Cardiac fibroblast (primary cell): ENCODE measurements around the gene TRIM65.
A peak's percentile ranks its signal among the peaks of the same experiment; 100 is the strongest.
"Not testable (repeated sequence)": the region's sequence is repeated elsewhere in the genome, so short reads cannot be mapped to it uniquely, and the experiment has no call there.

Source experiments
- DNase-seq, 2 donors: peaks; one replicate each; pipeline versions ENCODE4 v3.0.0 to v3.0.0-alpha.2; 2010; ENCODE audit warnings: low read depth in 2 of 2
- H3K4me3 ChIP-seq, 2 donors: replicated peaks in 1 of 2; 1 replicate in 1 of 2; 2 replicates in 1 of 2; pipeline ENCODE4 v1.5.1; 2011; ENCODE audit warnings: low read depth in 2 of 2, low read length in 2 of 2, mild to moderate bottlenecking in 2 of 2, moderate library complexity in 1 of 2
- TF ChIP-seq, protein P1 (sequence below): IDR thresholded peaks from one replicate; pipeline ENCODE4 v1.5.1; 2011; ENCODE audit warnings: low read depth, mild to moderate bottlenecking, low read length, inconsistent platforms

Gene TRIM65

DNA sequence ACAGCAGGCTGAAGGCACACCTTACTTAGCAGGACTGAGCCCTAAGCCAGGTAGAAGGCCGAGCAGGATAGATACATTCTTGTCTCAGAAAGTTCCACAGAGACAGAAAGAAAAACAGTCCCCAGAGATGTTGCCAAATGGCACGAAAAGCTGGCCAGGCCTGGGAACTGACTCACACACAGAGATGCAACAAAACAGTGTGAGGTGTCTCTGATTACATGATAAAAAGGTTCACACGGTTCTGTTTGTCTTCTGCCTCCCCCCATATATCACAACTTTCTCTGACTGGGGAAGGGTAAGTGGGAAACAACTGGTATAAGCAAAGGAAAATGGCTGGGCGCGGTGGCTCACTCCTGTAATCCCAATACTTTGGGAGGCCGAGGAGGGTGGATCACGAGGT is 43.3 kb downstream of the TRIM65 start:
- no peak overlapping the region for H3K4me3 ChIP-seq
- DNase-seq, result peak; percentile 49 to 65
- TF ChIP-seq, protein P1, sequence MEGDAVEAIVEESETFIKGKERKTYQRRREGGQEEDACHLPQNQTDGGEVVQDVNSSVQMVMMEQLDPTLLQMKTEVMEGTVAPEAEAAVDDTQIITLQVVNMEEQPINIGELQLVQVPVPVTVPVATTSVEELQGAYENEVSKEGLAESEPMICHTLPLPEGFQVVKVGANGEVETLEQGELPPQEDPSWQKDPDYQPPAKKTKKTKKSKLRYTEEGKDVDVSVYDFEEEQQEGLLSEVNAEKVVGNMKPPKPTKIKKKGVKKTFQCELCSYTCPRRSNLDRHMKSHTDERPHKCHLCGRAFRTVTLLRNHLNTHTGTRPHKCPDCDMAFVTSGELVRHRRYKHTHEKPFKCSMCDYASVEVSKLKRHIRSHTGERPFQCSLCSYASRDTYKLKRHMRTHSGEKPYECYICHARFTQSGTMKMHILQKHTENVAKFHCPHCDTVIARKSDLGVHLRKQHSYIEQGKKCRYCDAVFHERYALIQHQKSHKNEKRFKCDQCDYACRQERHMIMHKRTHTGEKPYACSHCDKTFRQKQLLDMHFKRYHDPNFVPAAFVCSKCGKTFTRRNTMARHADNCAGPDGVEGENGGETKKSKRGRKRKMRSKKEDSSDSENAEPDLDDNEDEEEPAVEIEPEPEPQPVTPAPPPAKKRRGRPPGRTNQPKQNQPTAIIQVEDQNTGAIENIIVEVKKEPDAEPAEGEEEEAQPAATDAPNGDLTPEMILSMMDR, result no peak

- H3K4me3 ChIP-seq, DNase-seq: not testable (repeated sequence)
Measured at GRCh38 chr17:75851693-75851991, 45.1 kb downstream of the TRIM65 start.

DNA sequence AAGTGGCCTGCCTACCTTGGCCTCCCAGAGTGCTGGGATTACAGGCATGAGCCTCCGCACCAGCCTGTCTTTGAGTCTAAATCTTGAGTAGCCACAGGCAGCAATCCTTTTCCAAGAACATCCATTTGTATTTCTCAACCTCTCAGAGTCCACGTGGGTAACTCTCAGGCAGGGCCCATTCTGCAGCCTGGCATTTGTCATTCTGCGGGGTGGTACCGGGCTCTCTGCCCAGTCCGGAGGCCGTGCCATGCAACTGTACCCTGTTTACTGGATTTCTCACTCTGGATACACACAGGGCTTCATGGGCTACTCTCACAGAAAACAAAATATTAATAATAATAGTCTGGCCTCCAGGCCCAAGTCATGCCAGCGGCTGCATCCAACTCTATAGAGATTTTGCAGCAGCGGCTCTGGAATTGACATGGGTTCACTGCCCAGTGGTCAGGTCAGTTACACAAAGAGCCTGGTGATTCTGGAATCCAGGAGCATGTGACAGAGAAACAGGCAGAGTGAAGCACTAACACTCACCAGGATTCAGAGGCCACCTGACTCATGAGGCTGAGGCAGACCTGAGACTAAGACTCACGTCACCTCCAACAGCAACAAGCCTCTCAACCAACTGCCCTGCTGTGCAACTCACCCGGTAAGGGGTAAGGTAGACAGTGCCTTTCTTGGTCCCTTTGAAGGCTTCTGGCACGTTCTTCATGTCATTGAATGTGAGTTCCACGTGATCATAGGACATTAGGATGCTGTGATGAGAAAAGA is 45.6 kb downstream of the TRIM65 start:
- H3K4me3 ChIP-seq, result no peak overlapping the region
- DNase-seq, result no peak
- TF ChIP-seq, protein P1, result no peak

DNA sequence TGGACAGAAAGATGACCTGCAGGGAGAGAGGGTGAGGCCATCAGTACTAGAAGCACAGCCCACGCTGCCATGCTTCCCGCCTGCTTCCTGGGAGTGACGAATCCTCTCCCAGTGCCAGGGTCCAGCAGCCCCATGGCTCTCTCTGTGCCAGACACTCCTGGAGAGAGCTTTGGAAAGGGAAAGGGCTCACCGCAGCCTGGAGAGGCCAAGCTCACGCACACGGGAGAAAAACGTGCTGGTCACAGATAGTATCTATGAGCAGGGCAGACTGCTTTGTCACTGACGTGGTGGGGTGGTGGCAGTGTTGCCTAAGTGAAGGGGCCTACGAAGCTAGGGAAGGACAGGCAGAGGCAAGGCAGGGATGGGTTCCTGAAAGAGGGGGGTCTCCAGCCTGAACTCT is 47.0 kb downstream of the TRIM65 start:
- no peak overlapping the region for H3K4me3 ChIP-seq
- TF ChIP-seq, protein P1, result no peak
- DNase-seq, result no peak

DNA sequence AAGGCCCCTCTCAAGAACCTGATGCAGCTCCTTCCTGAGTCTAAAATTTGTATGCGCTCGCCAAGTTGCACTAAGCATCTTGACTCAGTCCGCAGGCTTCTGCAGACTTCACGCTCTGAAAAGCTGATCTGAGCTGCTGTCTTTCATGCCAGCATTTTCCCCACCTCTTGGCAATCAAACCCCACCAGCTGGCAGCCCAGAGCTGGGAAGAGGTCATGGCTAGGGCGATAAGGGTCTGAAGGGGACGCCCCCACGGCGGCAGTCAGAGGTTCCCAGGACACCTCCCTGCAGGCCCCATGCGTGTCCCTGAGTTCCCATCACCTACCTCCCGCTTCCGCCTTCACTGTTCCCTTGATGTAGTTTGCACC is 47.5 kb downstream of the TRIM65 start:
- TF ChIP-seq, protein P1, result no peak
- H3K4me3 ChIP-seq, result no peak overlapping the region
- no peak for DNase-seq

GRCh38 chr17:75848523-75849278 is 48.0 kb downstream of the TRIM65 start:
- TF ChIP-seq, protein P1, result peak; percentile 71
- peak; percentile 65 to 85 for DNase-seq
- H3K4me3 ChIP-seq, result no peak overlapping the region

- no peak for DNase-seq
- TF ChIP-seq, protein P1, result no peak
- no peak overlapping the region for H3K4me3 ChIP-seq
Measured at GRCh38 chr17:75847614-75848522, 48.9 kb downstream of the TRIM65 start.
